Measurements from ENCODE around the gene DCPS. TPM values are rescaled to one million over a fixed set of nuclear protein-coding genes. Genes with fewer than 3 reads are reported as not detected.
A peak's percentile ranks its signal among the peaks of the same experiment; 100 is the strongest.
"Not testable (repeated sequence)": the region's sequence is repeated elsewhere in the genome, so short reads cannot be mapped to it uniquely, and the experiment has no call there.

Gene DCPS, protein sequence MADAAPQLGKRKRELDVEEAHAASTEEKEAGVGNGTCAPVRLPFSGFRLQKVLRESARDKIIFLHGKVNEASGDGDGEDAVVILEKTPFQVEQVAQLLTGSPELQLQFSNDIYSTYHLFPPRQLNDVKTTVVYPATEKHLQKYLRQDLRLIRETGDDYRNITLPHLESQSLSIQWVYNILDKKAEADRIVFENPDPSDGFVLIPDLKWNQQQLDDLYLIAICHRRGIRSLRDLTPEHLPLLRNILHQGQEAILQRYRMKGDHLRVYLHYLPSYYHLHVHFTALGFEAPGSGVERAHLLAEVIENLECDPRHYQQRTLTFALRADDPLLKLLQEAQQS
- total RNA-seq (2012; rRNA removed), result 16.2 and 18.3 TPM in 2 replicates

- peak within 1 kb of the TSS; percentile 97 for H3K9ac ChIP-seq (ENCODE audit: low read depth, low read length)
- no peaks in the 10 kb centered on the region for H3K9me3 ChIP-seq (replicated peaks; ENCODE audit: low read length)
- H3K4me1 ChIP-seq (ENCODE audit: control insufficient read depth, insufficient read depth, low read length), result peaks cover 14% of the 10 kb centered on the region
Observed at GRCh38 chr11:126303623-126304456, at the start of gene DCPS. DCPS (plus strand) TSS chr11:126304060; CDS start chr11:126304081, 21 bp downstream.

DNA sequence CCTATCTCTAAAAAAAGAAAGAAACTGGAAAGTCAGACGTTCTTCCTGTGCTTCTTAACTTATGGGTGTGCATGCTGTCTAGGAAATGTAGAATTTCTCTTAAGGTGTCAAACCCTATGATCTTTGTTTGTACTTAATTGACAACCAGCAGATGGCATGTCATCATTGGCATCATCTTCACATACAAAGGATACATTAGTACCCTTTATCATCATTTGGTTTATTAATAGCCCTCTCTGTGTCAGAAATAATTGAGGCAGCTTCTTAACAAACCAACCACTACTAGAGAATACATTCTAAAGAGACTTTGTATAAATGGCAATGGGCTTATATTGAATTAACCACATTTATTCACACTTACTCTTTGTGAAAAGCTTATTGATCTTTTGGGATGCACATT is 49.0 kb upstream of the DCPS start:
- Histone ChIP-seq H3K36me3 (ENCODE audit: insufficient read depth, low read length) (peaks cover 48% of the 10 kb centered on the region), H3K4me2 (ENCODE audit: low read length) (no peak overlapping the region), H3K9me3 (replicated peaks; ENCODE audit: low read length) (no peaks in the 10 kb centered on the region), H3K4me1 (ENCODE audit: control insufficient read depth, insufficient read depth, low read length) (peaks cover 7% of the 10 kb centered on the region), H3K27me3 (ENCODE audit: control insufficient read depth, insufficient read depth, low read length) (no peaks in the 10 kb centered on the region), H3K4me3 (ENCODE audit: low read length) (no peak overlapping the region), H3K9ac (ENCODE audit: low read depth, low read length) (no peak overlapping the region)

More at GRCh38 chr11:126303623-126304456, at the start of gene DCPS:
- Histone ChIP-seq H3K27me3 (ENCODE audit: control insufficient read depth, insufficient read depth, low read length) (no peaks in the 10 kb centered on the region), H3K4me2 (ENCODE audit: low read length) (peak within 1 kb of the TSS; percentile 90), H3K36me3 (ENCODE audit: insufficient read depth, low read length) (no peaks in the 10 kb centered on the region), H3K4me3 (ENCODE audit: low read length) (peak within 1 kb of the TSS; percentile 91)

DNA sequence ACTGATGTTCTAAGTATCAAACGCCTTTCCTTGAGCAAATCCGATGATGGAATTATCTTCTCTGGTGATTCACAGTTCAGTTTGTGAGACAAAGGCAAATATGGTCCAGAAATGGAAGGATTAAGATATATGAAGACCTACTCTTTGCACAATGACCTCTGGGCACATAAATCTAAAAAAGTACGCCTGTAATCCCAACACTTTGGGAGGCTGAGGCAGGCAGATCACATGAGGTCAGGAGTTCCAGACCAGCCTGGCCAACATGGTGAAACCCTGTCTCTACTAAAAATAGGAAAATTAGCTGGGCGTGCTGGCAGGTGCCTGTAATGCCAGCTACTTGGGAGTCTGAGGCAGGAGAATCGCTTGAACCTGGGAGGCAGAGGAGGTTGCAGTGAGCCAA is 48.4 kb upstream of the DCPS start:
- not testable (repeated sequence) for H3K4me1 ChIP-seq (ENCODE audit: control insufficient read depth, insufficient read depth, low read length); H3K4me2 ChIP-seq (ENCODE audit: low read length); H3K27me3 ChIP-seq (ENCODE audit: control insufficient read depth, insufficient read depth, low read length); H3K9ac ChIP-seq (ENCODE audit: low read depth, low read length); H3K9me3 ChIP-seq (replicated peaks; ENCODE audit: low read length); H3K4me3 ChIP-seq (ENCODE audit: low read length)
- peaks cover 47% of the 10 kb centered on the region for H3K36me3 ChIP-seq (ENCODE audit: insufficient read depth, low read length)

GRCh38 chr11:126256216-126256615 is 47.6 kb upstream of the DCPS start:
- H3K4me1 ChIP-seq (ENCODE audit: control insufficient read depth, insufficient read depth, low read length), result peaks cover 7% of the 10 kb centered on the region
- no peak overlapping the region for H3K4me3 ChIP-seq (ENCODE audit: low read length)
- H3K9ac ChIP-seq (ENCODE audit: low read depth, low read length), result no peak overlapping the region
- no peaks in the 10 kb centered on the region for H3K9me3 ChIP-seq (replicated peaks; ENCODE audit: low read length)
- no peak overlapping the region for H3K4me2 ChIP-seq (ENCODE audit: low read length)
- peaks cover 48% of the 10 kb centered on the region for H3K36me3 ChIP-seq (ENCODE audit: insufficient read depth, low read length)
- no peaks in the 10 kb centered on the region for H3K27me3 ChIP-seq (ENCODE audit: control insufficient read depth, insufficient read depth, low read length)

DNA sequence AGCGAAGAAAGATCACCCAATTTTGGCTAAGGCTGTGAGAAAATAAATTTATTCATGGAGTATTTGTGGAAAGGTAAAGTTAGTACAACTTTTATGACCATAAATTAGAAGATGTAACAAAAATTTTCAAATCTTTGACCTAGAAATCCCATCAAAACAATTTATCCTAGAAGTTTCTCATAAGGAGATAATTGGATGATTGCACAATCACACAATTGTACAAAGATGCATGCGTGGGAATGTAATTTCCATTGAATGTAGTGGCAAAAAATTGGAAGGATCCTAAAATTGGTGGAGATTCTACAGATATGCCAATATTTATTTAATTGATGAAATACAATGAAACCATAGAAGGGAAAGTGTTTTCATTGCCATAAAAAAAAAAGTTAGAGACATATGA is 46.7 kb upstream of the DCPS start:
- Histone ChIP-seq H3K4me2 (ENCODE audit: low read length) (no peak overlapping the region), H3K4me1 (ENCODE audit: control insufficient read depth, insufficient read depth, low read length) (peaks cover 7% of the 10 kb centered on the region), H3K36me3 (ENCODE audit: insufficient read depth, low read length) (peaks cover 54% of the 10 kb centered on the region), H3K4me3 (ENCODE audit: low read length) (no peak overlapping the region), H3K9ac (ENCODE audit: low read depth, low read length) (no peak overlapping the region), H3K9me3 (replicated peaks; ENCODE audit: low read length) (no peaks in the 10 kb centered on the region), H3K27me3 (ENCODE audit: control insufficient read depth, insufficient read depth, low read length) (no peaks in the 10 kb centered on the region)

DNA sequence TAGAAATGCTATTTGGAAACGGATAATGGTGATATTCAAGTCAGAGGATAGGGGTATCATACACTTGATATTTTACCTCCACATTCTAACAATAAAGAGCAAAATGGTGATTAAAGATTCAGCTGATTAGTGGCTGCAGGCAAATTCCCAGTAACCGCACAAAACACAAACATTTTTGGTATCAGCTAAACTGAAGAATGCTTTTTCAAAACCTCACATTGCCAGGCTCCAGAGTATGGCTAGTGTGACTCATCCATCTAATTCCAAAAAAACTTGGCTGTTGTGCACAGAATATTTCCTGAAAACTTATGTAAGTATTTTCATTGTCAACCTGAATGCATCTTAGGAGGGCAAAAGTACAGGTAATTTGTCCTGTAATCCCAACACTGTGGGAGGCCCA is 46.1 kb upstream of the DCPS start:
- Histone ChIP-seq H3K9ac (ENCODE audit: low read depth, low read length) (no peak overlapping the region), H3K36me3 (ENCODE audit: insufficient read depth, low read length) (peaks cover 55% of the 10 kb centered on the region), H3K9me3 (replicated peaks; ENCODE audit: low read length) (no peaks in the 10 kb centered on the region), H3K27me3 (ENCODE audit: control insufficient read depth, insufficient read depth, low read length) (no peaks in the 10 kb centered on the region), H3K4me2 (ENCODE audit: low read length) (no peak overlapping the region), H3K4me1 (ENCODE audit: control insufficient read depth, insufficient read depth, low read length) (peaks cover 7% of the 10 kb centered on the region), H3K4me3 (ENCODE audit: low read length) (no peak overlapping the region)

GRCh38 chr11:126262216-126262615 is 41.6 kb upstream of the DCPS start:
- peaks cover 9% of the 10 kb centered on the region for H3K4me1 ChIP-seq (ENCODE audit: control insufficient read depth, insufficient read depth, low read length)
- no peak overlapping the region for H3K4me2 ChIP-seq (ENCODE audit: low read length)
- no peak overlapping the region for H3K4me3 ChIP-seq (ENCODE audit: low read length)
- H3K9me3 ChIP-seq (replicated peaks; ENCODE audit: low read length), result no peaks in the 10 kb centered on the region
- no peak overlapping the region for H3K9ac ChIP-seq (ENCODE audit: low read depth, low read length)
- peaks cover 70% of the 10 kb centered on the region for H3K36me3 ChIP-seq (ENCODE audit: insufficient read depth, low read length)
- no peaks in the 10 kb centered on the region for H3K27me3 ChIP-seq (ENCODE audit: control insufficient read depth, insufficient read depth, low read length)

GRCh38 chr11:126263489-126263888 is 40.4 kb upstream of the DCPS start:
- no peaks in the 10 kb centered on the region for H3K27me3 ChIP-seq (ENCODE audit: control insufficient read depth, insufficient read depth, low read length)

GRCh38 chr11:126265811-126266210 is 38.0 kb upstream of the DCPS start:
- H3K9ac ChIP-seq (ENCODE audit: low read depth, low read length), result no peak overlapping the region
- no peaks in the 10 kb centered on the region for H3K27me3 ChIP-seq (ENCODE audit: control insufficient read depth, insufficient read depth, low read length)
- H3K4me1 ChIP-seq (ENCODE audit: control insufficient read depth, insufficient read depth, low read length), result peaks cover 13% of the 10 kb centered on the region
- no peak overlapping the region for H3K4me3 ChIP-seq (ENCODE audit: low read length)
- peaks cover 66% of the 10 kb centered on the region for H3K36me3 ChIP-seq (ENCODE audit: insufficient read depth, low read length)
- H3K9me3 ChIP-seq (replicated peaks; ENCODE audit: low read length), result no peaks in the 10 kb centered on the region
- H3K4me2 ChIP-seq (ENCODE audit: low read length), result no peak overlapping the region

More at GRCh38 chr11:126263489-126263888, 40.4 kb upstream of the DCPS start:
- no peak overlapping the region for H3K4me3 ChIP-seq (ENCODE audit: low read length)
- peaks cover 69% of the 10 kb centered on the region for H3K36me3 ChIP-seq (ENCODE audit: insufficient read depth, low read length)
- no peaks in the 10 kb centered on the region for H3K9me3 ChIP-seq (replicated peaks; ENCODE audit: low read length)
- H3K4me1 ChIP-seq (ENCODE audit: control insufficient read depth, insufficient read depth, low read length), result peaks cover 9% of the 10 kb centered on the region
- H3K9ac ChIP-seq (ENCODE audit: low read depth, low read length), result no peak overlapping the region
- H3K4me2 ChIP-seq (ENCODE audit: low read length), result no peak overlapping the region

GRCh38 chr11:126267650-126268049 is 36.2 kb upstream of the DCPS start:
- H3K27me3 ChIP-seq (ENCODE audit: control insufficient read depth, insufficient read depth, low read length), result no peaks in the 10 kb centered on the region
- peak overlapping the region; percentile 97 for H3K9ac ChIP-seq (ENCODE audit: low read depth, low read length)
- H3K4me1 ChIP-seq (ENCODE audit: control insufficient read depth, insufficient read depth, low read length), result peaks cover 13% of the 10 kb centered on the region
- H3K9me3 ChIP-seq (replicated peaks; ENCODE audit: low read length), result no peaks in the 10 kb centered on the region
- peak overlapping the region; percentile 95 for H3K4me3 ChIP-seq (ENCODE audit: low read length)
- H3K4me2 ChIP-seq (ENCODE audit: low read length), result peak overlapping the region; percentile 86
- peaks cover 49% of the 10 kb centered on the region for H3K36me3 ChIP-seq (ENCODE audit: insufficient read depth, low read length)

GRCh38 chr11:126268361-126268707 is 35.5 kb upstream of the DCPS start:
- H3K4me2 ChIP-seq (ENCODE audit: low read length), result peak overlapping the region; percentile 86
- peak overlapping the region; percentile 97 for H3K9ac ChIP-seq (ENCODE audit: low read depth, low read length)
- peaks cover 13% of the 10 kb centered on the region for H3K4me1 ChIP-seq (ENCODE audit: control insufficient read depth, insufficient read depth, low read length)
- H3K9me3 ChIP-seq (replicated peaks; ENCODE audit: low read length), result no peaks in the 10 kb centered on the region
- no peaks in the 10 kb centered on the region for H3K27me3 ChIP-seq (ENCODE audit: control insufficient read depth, insufficient read depth, low read length)
- H3K36me3 ChIP-seq (ENCODE audit: insufficient read depth, low read length), result peaks cover 46% of the 10 kb centered on the region
- peak overlapping the region; percentile 95 for H3K4me3 ChIP-seq (ENCODE audit: low read length)
